Hepatocyte (in vitro differentiated cells): ENCODE data around the gene GAGE12G. TPM values are rescaled to one million over a fixed set of nuclear protein-coding genes. Genes with fewer than 3 reads are reported as not detected.
"Not testable (repeated sequence)": the region's sequence is repeated elsewhere in the genome, so short reads cannot be mapped to it uniquely, and the experiment has no call there.

ENCODE experiments used
- DNase-seq: peaks from one replicate; pipeline ENCODE4 v3.0.0-alpha.2; 2016; ENCODE audit warnings: low spot score
- H2AFZ ChIP-seq: fragments of 200-600 bp; sonication (generic); 2 replicates; pipeline ENCODE4 v1.6.0; 2016; ENCODE audit warnings: antibody characterized with exemption, mild to moderate bottlenecking
- H3K27ac ChIP-seq: fragments of 200-600 bp; sonication (generic); 2 replicates; pipeline ENCODE4 v1.5.1; 2016; ENCODE audit warnings: mild to moderate bottlenecking
- H3K27me3 ChIP-seq: fragments of 200-600 bp; sonication (generic); 2 replicates; pipeline ENCODE4 v1.6.1; 2016
- H3K36me3 ChIP-seq: fragments of 200-600 bp; sonication (generic); replicated peaks from 2 replicates; pipeline ENCODE4 v1.5.1; 2016; ENCODE audit warnings: low read depth; ENCODE audit not compliant: insufficient read depth
- H3K4me1 ChIP-seq: fragments of 200-600 bp; sonication (generic); 2 replicates; pipeline ENCODE4 v1.5.1; 2016; ENCODE audit warnings: mild to moderate bottlenecking, moderate library complexity; ENCODE audit not compliant: insufficient read depth
- H3K4me2 ChIP-seq: fragments of 200-600 bp; sonication (generic); 2 replicates; pipeline ENCODE4 v1.6.0; 2016
- H3K4me3 ChIP-seq: fragments of 200-600 bp; sonication (generic); 2 replicates; pipeline ENCODE4 v1.5.1; 2016; ENCODE audit warnings: mild to moderate bottlenecking
- H3K79me2 ChIP-seq: fragments of 200-600 bp; sonication (generic); 2 replicates; pipeline ENCODE4 v1.6.0; 2017; ENCODE audit warnings: mild to moderate bottlenecking
- H3K9me2 ChIP-seq: fragments of 200-600 bp; sonication (generic); replicated peaks from 2 replicates; pipeline ENCODE4 v1.6.0; 2017; ENCODE audit warnings: mild to moderate bottlenecking; ENCODE audit not compliant: insufficient read depth
- H3K9me3 ChIP-seq: fragments of 200-600 bp; sonication (generic); 2 replicates; pipeline ENCODE4 v1.5.1; 2016; ENCODE audit warnings: low read depth, mild to moderate bottlenecking
- H4K20me1 ChIP-seq: fragments of 200-600 bp; sonication (generic); 2 replicates; pipeline ENCODE4 v1.6.0; 2016; ENCODE audit warnings: mild to moderate bottlenecking; ENCODE audit not compliant: insufficient read depth, poor library complexity, severe bottlenecking
- CTCF ChIP-seq: fragments of 200-600 bp; sonication (generic); IDR thresholded peaks from 2 replicates; pipeline ENCODE4 v1.5.1; 2016; ENCODE audit warnings: antibody characterized with exemption, mild to moderate bottlenecking; ENCODE audit not compliant: poor library complexity
- EZH2 ChIP-seq: fragments of 200-600 bp; sonication (generic); IDR thresholded peaks from 2 replicates; pipeline ENCODE4 v1.6.1; 2016; ENCODE audit warnings: antibody characterized with exemption, mild to moderate bottlenecking, borderline replicate concordance
- EZH2phosphoT487 ChIP-seq: fragments of 200-600 bp; sonication (generic); IDR thresholded peaks from one replicate; pipeline ENCODE4 v1.6.1; 2018; ENCODE audit warnings: antibody characterized with exemption, mild to moderate bottlenecking, low read depth, moderate library complexity; ENCODE audit not compliant: unreplicated experiment, severe bottlenecking
- WGBS: methylation state at CpG from one replicate; pipeline ENCODE4 v1.1.6; 2016; ENCODE audit warnings: low lambda C conversion rate; ENCODE audit errors: missing lambda C conversion rate; 5-methylcytosine and 5-hydroxymethylcytosine counted together
- polyA plus RNA-seq: library from polyadenylated mRNA; unstranded; fragments of >200 nt; fragmentation: Nextera tagmentation; extraction: Ambion mirVana; gene quantifications from 2 replicates; pipeline ENCODE4 v1.2.1, GENCODE V29; 2016
- total RNA-seq: library from RNA; depleted of rRNA; stranded (reverse); fragments of >200 nt; gene quantifications from 2 replicates; pipeline ENCODE4 v1.2.3, GENCODE V29; 2014

GAGE12G gene
- total and polyA plus RNA-seq, 2 experiments from 2014 or later, result not detected

GRCh38 chrX:49589769-49590478, 19.7 kb downstream of the GAGE12G start:
- H4K20me1 ChIP-seq, H2AFZ ChIP-seq, H3K4me3 ChIP-seq, H3K9me3 ChIP-seq, H3K9me2 ChIP-seq, H3K27me3 ChIP-seq, H3K4me1 ChIP-seq, H3K36me3 ChIP-seq, H3K4me2 ChIP-seq, H3K79me2 ChIP-seq, H3K27ac ChIP-seq: not testable (repeated sequence)
- peak; percentile 33 for DNase-seq
- WGBS, result 90% methylated on average over 31 of the region's 37 CpGs

- H3K9me2 ChIP-seq, H3K4me1 ChIP-seq, H3K36me3 ChIP-seq, H3K79me2 ChIP-seq, H2AFZ ChIP-seq, H3K27me3 ChIP-seq, DNase-seq, H3K4me3 ChIP-seq, H4K20me1 ChIP-seq, H3K27ac ChIP-seq, H3K4me2 ChIP-seq, H3K9me3 ChIP-seq: not testable (repeated sequence)
- 92% methylated on average over 14 of the region's 17 CpGs for WGBS
These were observed 20.3 kb downstream of the GAGE12G start for GRCh38 chrX:49590488-49590887.

GRCh38 chrX:49598720-49599119, 28.5 kb downstream of the GAGE12G start, which contains the start of gene GAGE1:
Gene GAGE1 (plus strand): TSS chrX:49599020. CDS start chrX:49600175, 1,155 bp downstream.
- DNase-seq, H3K27ac ChIP-seq, H3K4me2 ChIP-seq, H3K27me3 ChIP-seq, H3K9me2 ChIP-seq, H3K4me3 ChIP-seq, H3K79me2 ChIP-seq, H3K9me3 ChIP-seq, H4K20me1 ChIP-seq, H3K4me1 ChIP-seq, H2AFZ ChIP-seq, H3K36me3 ChIP-seq: not testable (repeated sequence)
- no CpG with 5 or more reads among the region's 16 CpGs for WGBS

- no peak overlapping the region for H2AFZ ChIP-seq
- H3K27ac ChIP-seq, result peak overlapping the region; percentile 57
- no peak for TF ChIP-seq CTCF
- H3K9me2 ChIP-seq, result no peaks in the 10 kb centered on the region
- peak; percentile 43 for DNase-seq
- H3K4me2 ChIP-seq, result peak overlapping the region; percentile 12
- WGBS, result 24% methylated on average over 7 of the region's 7 CpGs
- no peaks in the 10 kb centered on the region for H3K27me3 ChIP-seq
- no peaks in the 10 kb centered on the region for H4K20me1 ChIP-seq
- H3K4me3 ChIP-seq, result no peak overlapping the region
- no peaks in the 10 kb centered on the region for H3K79me2 ChIP-seq
- H3K9me3 ChIP-seq, result no peaks in the 10 kb centered on the region
- H3K36me3 ChIP-seq, result no peaks in the 10 kb centered on the region
- peaks cover 10% of the 10 kb centered on the region for H3K4me1 ChIP-seq
These were observed 40.6 kb downstream of the GAGE12G start for GRCh38 chrX:49610718-49611310.

- H3K4me2 ChIP-seq, result no peak overlapping the region
- no peaks in the 10 kb centered on the region for H3K9me2 ChIP-seq
- H3K27me3 ChIP-seq, result no peaks in the 10 kb centered on the region
- H2AFZ ChIP-seq, result no peak overlapping the region
- no peaks in the 10 kb centered on the region for H3K9me3 ChIP-seq
- H3K4me3 ChIP-seq, result no peak overlapping the region
- H3K36me3 ChIP-seq, result no peaks in the 10 kb centered on the region
- H3K27ac ChIP-seq, result no peak overlapping the region
- no peaks in the 10 kb centered on the region for H3K79me2 ChIP-seq
- TF ChIP-seq EZH2phosphoT487 (no peak), EZH2 (no peak), CTCF (no peak)
- WGBS, result 83% methylated on average over 2 of the region's 2 CpGs
- no peaks in the 10 kb centered on the region for H3K4me1 ChIP-seq
- no peaks in the 10 kb centered on the region for H4K20me1 ChIP-seq
- DNase-seq, result no peak
These were observed 48.4 kb downstream of the GAGE12G start for GRCh38 chrX:49618574-49618973.
